Trophoblast cell (in vitro differentiated cells and primary cell): ENCODE measurements around the gene MRPL28.
A peak's percentile ranks its signal among the peaks of the same experiment; 100 is the strongest.

Experiments
- DNase-seq, 2 donors: peaks; one replicate each; pipeline ENCODE4 v3.0.0-alpha.2; 2016
- H2AFZ ChIP-seq: 2 replicates; pipeline ENCODE4 v1.6.1; 2013; ENCODE audit warnings: low read length, moderate library complexity, mild to moderate bottlenecking; ENCODE audit not compliant: insufficient read depth, poor library complexity
- H2AK5ac ChIP-seq: 2 replicates; pipeline ENCODE4 v1.6.1; 2013; ENCODE audit warnings: mild to moderate bottlenecking, low read length
- H2BK120ac ChIP-seq: 2 replicates; pipeline ENCODE4 v1.6.1; 2013; ENCODE audit warnings: low read length, mild to moderate bottlenecking, moderate library complexity; ENCODE audit not compliant: insufficient read depth, poor library complexity
- H2BK12ac ChIP-seq: 2 replicates; pipeline ENCODE4 v1.6.1; 2013; ENCODE audit warnings: mild to moderate bottlenecking, low read length, moderate library complexity
- H2BK5ac ChIP-seq: 2 replicates; pipeline ENCODE4 v1.6.1; 2013; ENCODE audit warnings: low read length, low read depth, moderate library complexity, mild to moderate bottlenecking; ENCODE audit not compliant: poor library complexity
- H3K14ac ChIP-seq: 2 replicates; pipeline ENCODE4 v1.6.1; 2013; ENCODE audit warnings: mild to moderate bottlenecking, low read length
- H3K18ac ChIP-seq: 2 replicates; pipeline ENCODE4 v1.6.1; 2013; ENCODE audit warnings: mild to moderate bottlenecking, low read length
- H3K23ac ChIP-seq: 2 replicates; pipeline ENCODE4 v1.6.1; 2013; ENCODE audit warnings: low read length
- H3K27ac ChIP-seq: 2 replicates; pipeline ENCODE4 v1.5.1; 2013; ENCODE audit warnings: low read depth, mild to moderate bottlenecking, inconsistent platforms, low read length, moderate library complexity
- H3K27me3 ChIP-seq: 2 replicates; pipeline ENCODE4 v1.6.1; 2013; ENCODE audit warnings: inconsistent platforms, mild to moderate bottlenecking, low read length, moderate library complexity; ENCODE audit not compliant: insufficient read depth
- H3K36me3 ChIP-seq, 2 experiments: 1 replicate in 1 of 2; 2 replicates in 1 of 2; pipeline ENCODE4 v1.6.1; 2013; ENCODE audit warnings: low read length in 2 of 2, mild to moderate bottlenecking in 2 of 2, moderate library complexity in 1 of 2; ENCODE audit not compliant: insufficient read depth in 2 of 2, control insufficient read depth in 1 of 2
- H3K4ac ChIP-seq: 2 replicates; pipeline ENCODE4 v1.6.1; 2013; ENCODE audit warnings: low read depth, mild to moderate bottlenecking, low read length, moderate library complexity
- H3K4me1 ChIP-seq, 2 experiments: 1 replicate in 1 of 2; 2 replicates in 1 of 2; pipeline ENCODE4 v1.6.1; 2013; ENCODE audit warnings: low read length in 2 of 2, mild to moderate bottlenecking in 2 of 2, moderate library complexity in 1 of 2; ENCODE audit not compliant: insufficient read depth in 2 of 2, control insufficient read depth in 1 of 2
- H3K4me2 ChIP-seq: 2 replicates; pipeline ENCODE4 v1.6.1; 2013; ENCODE audit warnings: inconsistent platforms, mild to moderate bottlenecking, low read length, moderate library complexity
- H3K4me3 ChIP-seq: 2 replicates; pipeline ENCODE4 v1.5.1; 2013; ENCODE audit warnings: mild to moderate bottlenecking, low read depth, low read length, inconsistent platforms
- H3K79me1 ChIP-seq: one replicate; pipeline ENCODE4 v1.6.1; 2013; ENCODE audit warnings: low read length
- H3K79me2 ChIP-seq: 2 replicates; pipeline ENCODE4 v1.6.1; 2013; ENCODE audit warnings: low read length, mild to moderate bottlenecking; ENCODE audit not compliant: control insufficient read depth, insufficient read depth, poor library complexity
- H3K9ac ChIP-seq: 2 replicates; pipeline ENCODE4 v1.6.1; 2013; ENCODE audit warnings: mild to moderate bottlenecking, low read length
- H3K9me3 ChIP-seq: 2 replicates; pipeline ENCODE4 v1.6.1; 2013; ENCODE audit warnings: low read depth, mild to moderate bottlenecking, control low read depth, inconsistent platforms, low read length; ENCODE audit not compliant: insufficient read depth
- H4K12ac ChIP-seq: 2 replicates; pipeline ENCODE4 v1.6.1; 2013; ENCODE audit warnings: low read depth, mild to moderate bottlenecking, low read length, moderate library complexity
- H4K8ac ChIP-seq: 2 replicates; pipeline ENCODE4 v1.6.1; 2013; ENCODE audit warnings: low read depth, mild to moderate bottlenecking, low read length, moderate library complexity
- H4K91ac ChIP-seq: one replicate; pipeline ENCODE4 v1.6.1; 2013; ENCODE audit warnings: low read depth, mild to moderate bottlenecking, low read length, moderate library complexity
- WGBS: extraction: QIAGEN DNeasy Blood & Tissue Kit; methylation state at CpG from one replicate; pipeline ENCODE4 v1.1.7; 2013; ENCODE audit warnings: missing lambda C conversion rate; ENCODE audit not compliant: insufficient read length, insufficient coverage; ENCODE audit errors: extremely low coverage; 5-methylcytosine and 5-hydroxymethylcytosine counted together

MRPL28 gene

GRCh38 chr16:401468-402348 lies 31.4 kb upstream of the MRPL28 start, which contains the start of gene DECR2:
DECR2 (plus strand) TSS chr16:401885; CDS start chr16:401964, 79 bp downstream.
- peaks cover 20 to 24% of the 10 kb centered on the region in 2 experiments for H3K36me3 ChIP-seq
- peak within 1 kb of the TSS; percentile 94 for H2BK5ac ChIP-seq
- H3K4me2 ChIP-seq: peak within 1 kb of the TSS; percentile 78
- peaks cover 8 to 22% of the 10 kb centered on the region in 2 experiments for H3K4me1 ChIP-seq
- peak within 1 kb of the TSS; percentile 85 for H3K27ac ChIP-seq
- H4K12ac ChIP-seq: peak within 1 kb of the TSS; percentile 94
- H3K14ac ChIP-seq: peak within 1 kb of the TSS; percentile 97
- no peaks in the 10 kb centered on the region for H3K9me3 ChIP-seq
- H3K4ac ChIP-seq: peak within 1 kb of the TSS; percentile 94
- no CpG with 5 or more reads among the region's 91 CpGs for WGBS
- H4K91ac ChIP-seq: peak within 1 kb of the TSS; percentile 97
- peak; percentile 88 to 91 for DNase-seq
- peak within 1 kb of the TSS; percentile 93 for H3K9ac ChIP-seq
- H3K18ac ChIP-seq: peak within 1 kb of the TSS; percentile 99
- peak within 1 kb of the TSS; percentile 88 for H2AFZ ChIP-seq
- no peak within 1 kb of the TSS for H3K23ac ChIP-seq
- H2AK5ac ChIP-seq: peak within 1 kb of the TSS; percentile 76
- no peak within 1 kb of the TSS for H2BK12ac ChIP-seq
- peak within 1 kb of the TSS; percentile 99 for H4K8ac ChIP-seq
- peak within 1 kb of the TSS; percentile 95 for H2BK120ac ChIP-seq
- H3K27me3 ChIP-seq: no peaks in the 10 kb centered on the region
- H3K79me1 ChIP-seq: peaks cover 9% of the 10 kb centered on the region
- peaks cover 7% of the 10 kb centered on the region for H3K79me2 ChIP-seq
- peak within 1 kb of the TSS; percentile 96 for H3K4me3 ChIP-seq

GRCh38 chr16:400061-400591 lies 29.8 kb upstream of the MRPL28 start:
- H3K23ac ChIP-seq: no peak overlapping the region
- WGBS: no CpG with 5 or more reads among the region's 10 CpGs
- H2AK5ac ChIP-seq: no peak overlapping the region
- H2BK5ac ChIP-seq: no peak overlapping the region
- no peak overlapping the region for H3K14ac ChIP-seq
- H3K4me2 ChIP-seq: no peak overlapping the region
- H3K4me3 ChIP-seq: no peak overlapping the region
- no peak overlapping the region for H2BK120ac ChIP-seq
- H3K9me3 ChIP-seq: no peaks in the 10 kb centered on the region
- H3K27ac ChIP-seq: no peak overlapping the region
- H3K18ac ChIP-seq: no peak overlapping the region
- no peak overlapping the region for H4K8ac ChIP-seq
- H2BK12ac ChIP-seq: no peak overlapping the region
- peaks cover 7% of the 10 kb centered on the region for H3K79me2 ChIP-seq
- no peak overlapping the region for H3K9ac ChIP-seq
- H3K4me1 ChIP-seq: peaks cover 4 to 17% of the 10 kb centered on the region in 2 experiments
- no peak overlapping the region for H3K4ac ChIP-seq
- no peak for DNase-seq
- H2AFZ ChIP-seq: no peak overlapping the region
- H4K12ac ChIP-seq: no peak overlapping the region
- no peak overlapping the region for H4K91ac ChIP-seq
- H3K79me1 ChIP-seq: peaks cover 9% of the 10 kb centered on the region
- H3K27me3 ChIP-seq: no peaks in the 10 kb centered on the region
- H3K36me3 ChIP-seq: peaks cover 20 to 24% of the 10 kb centered on the region in 2 experiments

- H3K9ac ChIP-seq: no peak overlapping the region
- H2BK12ac ChIP-seq: no peak overlapping the region
- H2AK5ac ChIP-seq: no peak overlapping the region
- H4K91ac ChIP-seq: no peak overlapping the region
- no peak overlapping the region for H4K8ac ChIP-seq
- H3K27ac ChIP-seq: no peak overlapping the region
- no peak overlapping the region for H3K4me3 ChIP-seq
- no peak overlapping the region for H2AFZ ChIP-seq
- no peak overlapping the region for H2BK5ac ChIP-seq
- peaks cover 20 to 24% of the 10 kb centered on the region in 2 experiments for H3K36me3 ChIP-seq
- H2BK120ac ChIP-seq: no peak overlapping the region
- H3K14ac ChIP-seq: no peak overlapping the region
- H3K9me3 ChIP-seq: no peaks in the 10 kb centered on the region
- no peak overlapping the region for H3K4me2 ChIP-seq
- H3K4ac ChIP-seq: no peak overlapping the region
- H3K79me2 ChIP-seq: peaks cover 7% of the 10 kb centered on the region
- peak overlapping the region; percentile 8 for H3K18ac ChIP-seq
- H3K23ac ChIP-seq: no peak overlapping the region
- no peak for DNase-seq
- H3K4me1 ChIP-seq: peaks cover 4 to 13% of the 10 kb centered on the region in 2 experiments
- H3K79me1 ChIP-seq: peaks cover 9% of the 10 kb centered on the region
- WGBS: no CpG with 5 or more reads among the region's 22 CpGs
- no peak overlapping the region for H4K12ac ChIP-seq
- H3K27me3 ChIP-seq: no peaks in the 10 kb centered on the region
These were observed 29.1 kb upstream of the MRPL28 start for GRCh38 chr16:399340-400019.

- no peak overlapping the region for H3K4me2 ChIP-seq
- H3K4ac ChIP-seq: no peak overlapping the region
- H4K12ac ChIP-seq: no peak overlapping the region
- H3K27ac ChIP-seq: peak overlapping the region; percentile 29
- H3K4me3 ChIP-seq: no peak overlapping the region
- H3K23ac ChIP-seq: no peak overlapping the region
- H3K18ac ChIP-seq: peak overlapping the region; percentile 8
- no peak overlapping the region for H3K14ac ChIP-seq
- H3K79me2 ChIP-seq: peaks cover 7% of the 10 kb centered on the region
- peaks cover 4 to 13% of the 10 kb centered on the region in 2 experiments for H3K4me1 ChIP-seq
- H4K91ac ChIP-seq: no peak overlapping the region
- no peak overlapping the region for H2AFZ ChIP-seq
- H3K9ac ChIP-seq: no peak overlapping the region
- no peak overlapping the region for H2BK12ac ChIP-seq
- DNase-seq: peak in 1 of 2 donors; percentile 10
- no peak overlapping the region for H2AK5ac ChIP-seq
- no peaks in the 10 kb centered on the region for H3K27me3 ChIP-seq
- H3K9me3 ChIP-seq: no peaks in the 10 kb centered on the region
- H3K36me3 ChIP-seq: peaks cover 20 to 24% of the 10 kb centered on the region in 2 experiments
- H4K8ac ChIP-seq: no peak overlapping the region
- H3K79me1 ChIP-seq: peaks cover 9% of the 10 kb centered on the region
- WGBS: no CpG with 5 or more reads among the region's 24 CpGs
- H2BK120ac ChIP-seq: no peak overlapping the region
- peak overlapping the region; percentile 7 for H2BK5ac ChIP-seq
These were observed 28.4 kb upstream of the MRPL28 start for GRCh38 chr16:398561-399339.
